Panc1 (cell line): Measurements from ENCODE around the gene BACH2. TPM values are rescaled to one million over a fixed set of nuclear protein-coding genes. Genes with fewer than 3 reads are reported as not detected.

Experiments
- ATAC-seq: fragments of 200-7000 bp; cut with Tn5 transposase; 2 replicates; pipeline ENCODE4 v1.9.1; 2020; ENCODE audit warnings: mild to moderate bottlenecking, moderate library complexity
- BruUV-seq: library from RNA; stranded (reverse); fragments of 400-500 nt; replicated peaks from 2 replicates; lab custom pipeline; 2021; lab: Mats Ljungman, UMichigan
- CTCF ChIA-PET: fragments of 300-600 bp; sonication (Branson Sonifier 250); formaldehyde crosslinking; loops from one replicate; lab custom pipeline; 2022; ENCODE audit warnings: antibody characterized with exemption; lab: Charles Lee
- POLR2A ChIA-PET: fragments of 300-600 bp; sonication (Branson Sonifier 250); formaldehyde crosslinking; loops from one replicate; lab custom pipeline; 2022; ENCODE audit warnings: antibody characterized with exemption; lab: Charles Lee
- DNase-seq: peaks from one replicate; pipeline ENCODE4 v3.0.0-alpha.2; 2010; ENCODE audit warnings: low read depth, low spot score
- H3K27ac ChIP-seq: 2 replicates; pipeline ENCODE4 v1.5.1; 2011; ENCODE audit warnings: mild to moderate bottlenecking, low read length, inconsistent platforms
- H3K27me3 ChIP-seq: fragments of 200-500 bp; sonication (Bioruptor generic); 2 replicates; pipeline ENCODE4 v1.6.0; 2014; ENCODE audit warnings: low read length, inconsistent platforms; ENCODE audit not compliant: control insufficient read depth, insufficient read depth
- H3K36me3 ChIP-seq: fragments of 200-500 bp; sonication (Bioruptor generic); 2 replicates; pipeline ENCODE4 v1.5.1; 2014; ENCODE audit warnings: inconsistent platforms, mild to moderate bottlenecking, low read length, moderate library complexity; ENCODE audit not compliant: control insufficient read depth, insufficient read depth
- H3K4me1 ChIP-seq: 2 replicates; pipeline ENCODE4 v1.5.1; 2011; ENCODE audit warnings: inconsistent platforms, mild to moderate bottlenecking, low read length, moderate library complexity; ENCODE audit not compliant: control insufficient read depth, insufficient read depth
- H3K4me3 ChIP-seq, 2 experiments: 2 replicates each; pipeline ENCODE4 v1.5.1; 2011 to 2012; ENCODE audit warnings: low read depth in 2 of 2, low read length in 2 of 2, mild to moderate bottlenecking in 2 of 2, inconsistent platforms in 1 of 2, moderate library complexity in 1 of 2
- H3K9me3 ChIP-seq: fragments of 200-500 bp; sonication (Bioruptor generic); 2 replicates; pipeline ENCODE4 v1.5.1; 2014; ENCODE audit warnings: low read depth, mild to moderate bottlenecking, inconsistent platforms, low read length, moderate library complexity; ENCODE audit not compliant: control insufficient read depth, insufficient read depth
- POLR2AphosphoS5 ChIP-seq: IDR thresholded peaks from 2 replicates; pipeline ENCODE4 v1.6.1; 2012; ENCODE audit warnings: mild to moderate bottlenecking, low read depth, low read length, moderate library complexity
- REST ChIP-seq, 2 experiments: IDR thresholded peaks; 2 replicates each; pipeline ENCODE4 v1.6.1; 2011 to 2012; ENCODE audit warnings: low read depth in 2 of 2, control low read depth in 1 of 2, low read length in 1 of 2, mild to moderate bottlenecking in 1 of 2, moderate library complexity in 1 of 2; ENCODE audit not compliant: insufficient read depth in 1 of 2
- SIN3A ChIP-seq: IDR thresholded peaks from 2 replicates; pipeline ENCODE4 v1.6.1; 2012; ENCODE audit warnings: low read depth, mild to moderate bottlenecking, low read length, moderate library complexity, borderline replicate concordance; ENCODE audit not compliant: insufficient read depth
- TCF7L2 ChIP-seq: IDR thresholded peaks from 2 replicates; pipeline ENCODE4 v1.6.1; 2011; ENCODE audit warnings: mild to moderate bottlenecking, low read depth, low read length, inconsistent platforms
- in situ Hi-C: cut with HindIII; loops from 2 replicates; pipeline ENCODE4 v1.10.0; 2016; ENCODE audit warnings: low sequenced_read_pairs, low pct_unique_long_range_greater_than_20kb
- intact Hi-C: fragments of 100-400 bp; cut with micrococcal nuclease; formaldehyde crosslinking; loops from one replicate; pipeline ENCODE4 v1.10.0; 2022; ENCODE audit not compliant: unreplicated experiment
- total RNA-seq: library from RNA; stranded (reverse); gene quantifications from one replicate; pipeline ENCODE4 v1.2.1, GENCODE V29; 2021; ENCODE audit not compliant: unreplicated experiment
- TF ChIP-seq, protein P1 (sequence below): fragments of 450-650 bp; IDR thresholded peaks from 2 replicates; pipeline ENCODE4 v1.5.1; 2017; ENCODE audit warnings: mild to moderate bottlenecking

The BACH2 gene
- total RNA-seq, 1 experiment from 2014 or later: 1.6 TPM

DNA sequence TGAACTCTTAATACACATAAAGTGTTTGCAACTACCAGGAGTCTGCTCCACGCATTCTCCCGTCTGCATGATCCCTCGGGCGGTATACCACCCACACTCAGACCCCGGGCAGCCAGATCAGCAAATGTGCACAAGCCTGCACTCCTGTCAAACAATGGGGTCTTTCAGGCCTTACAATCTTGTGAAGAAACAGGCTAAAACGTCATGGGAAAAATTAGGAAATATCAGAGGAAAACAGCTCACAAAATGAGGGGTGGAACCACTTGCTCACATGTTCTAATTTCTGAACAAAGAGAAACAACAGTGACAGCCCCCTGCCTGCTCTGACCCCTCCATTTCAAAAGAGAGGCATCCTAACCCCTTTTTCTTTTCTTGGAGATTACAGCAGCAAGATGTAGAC is 69.4 kb downstream of the BACH2 start:
- BruUV-seq: no TSS peak
- no peaks in the 10 kb centered on the region for H3K9me3 ChIP-seq
- TF ChIP-seq SIN3A: no peak
- TF ChIP-seq TCF7L2: no peak
- TF ChIP-seq POLR2AphosphoS5: no peak
- no peak for TF ChIP-seq REST (IDR thresholded peaks at IDR 0.05; ENCODE audit: insufficient read depth in 1 of 2, low read depth in 2 of 2, low read length in 1 of 2)
- TF ChIP-seq, protein P1, sequence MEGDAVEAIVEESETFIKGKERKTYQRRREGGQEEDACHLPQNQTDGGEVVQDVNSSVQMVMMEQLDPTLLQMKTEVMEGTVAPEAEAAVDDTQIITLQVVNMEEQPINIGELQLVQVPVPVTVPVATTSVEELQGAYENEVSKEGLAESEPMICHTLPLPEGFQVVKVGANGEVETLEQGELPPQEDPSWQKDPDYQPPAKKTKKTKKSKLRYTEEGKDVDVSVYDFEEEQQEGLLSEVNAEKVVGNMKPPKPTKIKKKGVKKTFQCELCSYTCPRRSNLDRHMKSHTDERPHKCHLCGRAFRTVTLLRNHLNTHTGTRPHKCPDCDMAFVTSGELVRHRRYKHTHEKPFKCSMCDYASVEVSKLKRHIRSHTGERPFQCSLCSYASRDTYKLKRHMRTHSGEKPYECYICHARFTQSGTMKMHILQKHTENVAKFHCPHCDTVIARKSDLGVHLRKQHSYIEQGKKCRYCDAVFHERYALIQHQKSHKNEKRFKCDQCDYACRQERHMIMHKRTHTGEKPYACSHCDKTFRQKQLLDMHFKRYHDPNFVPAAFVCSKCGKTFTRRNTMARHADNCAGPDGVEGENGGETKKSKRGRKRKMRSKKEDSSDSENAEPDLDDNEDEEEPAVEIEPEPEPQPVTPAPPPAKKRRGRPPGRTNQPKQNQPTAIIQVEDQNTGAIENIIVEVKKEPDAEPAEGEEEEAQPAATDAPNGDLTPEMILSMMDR: no peak
- intact Hi-C loops (no loop called here), in situ Hi-C loops (no loop called here)
- no peaks in the 10 kb centered on the region for H3K36me3 ChIP-seq
- ChIA-PET POLR2A (no interaction called here), CTCF (no interaction called here)
- no peak overlapping the region for H3K4me3 ChIP-seq
- DNase-seq: no peak
- no peaks in the 10 kb centered on the region for H3K27me3 ChIP-seq
- H3K27ac ChIP-seq: no peak overlapping the region
- ATAC-seq: no peak
- no peaks in the 10 kb centered on the region for H3K4me1 ChIP-seq

GRCh38 chr6:90226257-90226656 is 70.4 kb downstream of the BACH2 start:
- Histone ChIP-seq H3K4me1 (no peaks in the 10 kb centered on the region), H3K27ac (no peak overlapping the region), H3K27me3 (no peaks in the 10 kb centered on the region), H3K9me3 (no peaks in the 10 kb centered on the region), H3K36me3 (no peaks in the 10 kb centered on the region), H3K4me3 (no peak overlapping the region)
- in situ Hi-C loops: no loop called here
- no peak for ATAC-seq
- intact Hi-C loops: no loop called here
- CTCF ChIA-PET: no interaction called here
- POLR2A ChIA-PET: no interaction called here
- DNase-seq: no peak
- TF ChIP-seq REST (IDR thresholded peaks at IDR 0.05; ENCODE audit: insufficient read depth in 1 of 2, low read depth in 2 of 2, low read length in 1 of 2) (no peak), POLR2AphosphoS5 (no peak), SIN3A (no peak), TCF7L2 (no peak)
- TF ChIP-seq, protein P1: no peak
- BruUV-seq: no TSS peak
